Measurements from ENCODE around the gene GPR137B. TPM values are rescaled to one million over a fixed set of nuclear protein-coding genes. Genes with fewer than 3 reads are reported as not detected.

The GPR137B gene
- total and polyA plus RNA-seq, 10 donors: 5.2 to 54.8 (median 37.6) TPM

DNA sequence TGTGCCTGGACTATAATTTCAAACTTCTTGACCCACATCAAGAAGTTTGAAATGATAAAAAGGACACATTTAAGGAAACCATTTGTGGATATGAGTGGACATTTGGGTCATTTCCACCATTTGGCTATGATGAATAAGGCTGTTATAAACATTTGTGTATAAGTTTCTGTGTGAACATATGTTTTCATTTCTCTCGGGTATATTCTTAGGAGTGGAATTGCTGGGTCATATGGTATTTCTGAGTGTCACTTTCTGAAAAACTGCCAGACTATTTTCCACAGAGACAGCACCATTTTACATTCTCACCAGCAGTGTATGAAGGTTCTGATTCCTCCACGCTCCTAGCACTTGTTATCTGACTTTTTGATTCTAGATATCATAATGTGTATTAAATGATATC, 50.8 kb downstream of the GPR137B start:
- peaks cover 0 to 81% (median 50%) of the 10 kb centered on the region in 8 donors for H3K9me3 ChIP-seq
- H3K4me1 ChIP-seq: no peaks in the 10 kb centered on the region
- intact Hi-C loops (cut with DNase I; ENCODE audit: low total_unique reads): no loop called here
- WGBS, 5 donors: 89 to 98% (median 93%) methylated on average over 2 of the region's 2 CpGs
- H3K36me3 ChIP-seq: peaks cover 0 to 61% (median 8%) of the 10 kb centered on the region in 6 donors
- H3K4me3 ChIP-seq: no peak overlapping the region
- no peak for DNase-seq
- no peaks in the 10 kb centered on the region for H3K27me3 ChIP-seq (replicated peaks in 1 of 7)
- no peak overlapping the region for H3K27ac ChIP-seq
- TF ChIP-seq, protein P1, sequence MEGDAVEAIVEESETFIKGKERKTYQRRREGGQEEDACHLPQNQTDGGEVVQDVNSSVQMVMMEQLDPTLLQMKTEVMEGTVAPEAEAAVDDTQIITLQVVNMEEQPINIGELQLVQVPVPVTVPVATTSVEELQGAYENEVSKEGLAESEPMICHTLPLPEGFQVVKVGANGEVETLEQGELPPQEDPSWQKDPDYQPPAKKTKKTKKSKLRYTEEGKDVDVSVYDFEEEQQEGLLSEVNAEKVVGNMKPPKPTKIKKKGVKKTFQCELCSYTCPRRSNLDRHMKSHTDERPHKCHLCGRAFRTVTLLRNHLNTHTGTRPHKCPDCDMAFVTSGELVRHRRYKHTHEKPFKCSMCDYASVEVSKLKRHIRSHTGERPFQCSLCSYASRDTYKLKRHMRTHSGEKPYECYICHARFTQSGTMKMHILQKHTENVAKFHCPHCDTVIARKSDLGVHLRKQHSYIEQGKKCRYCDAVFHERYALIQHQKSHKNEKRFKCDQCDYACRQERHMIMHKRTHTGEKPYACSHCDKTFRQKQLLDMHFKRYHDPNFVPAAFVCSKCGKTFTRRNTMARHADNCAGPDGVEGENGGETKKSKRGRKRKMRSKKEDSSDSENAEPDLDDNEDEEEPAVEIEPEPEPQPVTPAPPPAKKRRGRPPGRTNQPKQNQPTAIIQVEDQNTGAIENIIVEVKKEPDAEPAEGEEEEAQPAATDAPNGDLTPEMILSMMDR (IDR thresholded peaks at IDR 0.05 in 8 of 11, conservative IDR thresholded peaks at IDR 0.05 in 3 of 11): no peak
- TF ChIP-seq POLR2AphosphoS5 (IDR thresholded peaks at IDR 0.05) (no peak), POLR2A (IDR thresholded peaks at IDR 0.05) (no peak)

DNA sequence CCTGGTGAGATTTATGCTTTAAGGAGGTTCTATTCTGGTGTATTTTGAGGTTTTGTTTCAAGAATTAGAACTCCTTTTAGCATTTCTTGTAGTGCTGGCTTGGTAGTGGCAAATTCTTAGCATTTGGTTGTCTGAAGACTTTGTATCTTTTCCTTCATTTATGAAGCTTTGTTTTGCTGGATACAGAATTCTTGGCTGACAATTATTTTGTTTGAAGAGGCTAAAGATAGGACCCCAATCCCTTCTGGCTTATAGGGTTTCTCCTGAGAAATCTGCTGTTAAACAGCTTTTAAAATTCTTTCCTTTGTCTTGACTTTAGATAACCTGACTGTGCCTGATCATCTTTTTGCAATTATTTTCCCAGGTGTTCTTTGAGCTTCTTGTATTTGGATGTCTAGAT, 58.6 kb downstream of the GPR137B start:
- Histone ChIP-seq H3K4me3 (no peak overlapping the region), H3K36me3 (peaks cover 0 to 70% (median 5%) of the 10 kb centered on the region in 6 donors), H3K9me3 (peaks cover 7 to 81% (median 76%) of the 10 kb centered on the region in 8 donors), H3K4me1 (no peaks in the 10 kb centered on the region), H3K27me3 (replicated peaks in 1 of 7) (no peaks in the 10 kb centered on the region), H3K27ac (no peak overlapping the region)
- no peak for DNase-seq
- intact Hi-C loops (cut with DNase I; ENCODE audit: low total_unique reads): no loop called here
- TF ChIP-seq POLR2A (IDR thresholded peaks at IDR 0.05) (no peak), POLR2AphosphoS5 (IDR thresholded peaks at IDR 0.05) (no peak)
- TF ChIP-seq, protein P1 (IDR thresholded peaks at IDR 0.05 in 8 of 11, conservative IDR thresholded peaks at IDR 0.05 in 3 of 11): no peak

DNA sequence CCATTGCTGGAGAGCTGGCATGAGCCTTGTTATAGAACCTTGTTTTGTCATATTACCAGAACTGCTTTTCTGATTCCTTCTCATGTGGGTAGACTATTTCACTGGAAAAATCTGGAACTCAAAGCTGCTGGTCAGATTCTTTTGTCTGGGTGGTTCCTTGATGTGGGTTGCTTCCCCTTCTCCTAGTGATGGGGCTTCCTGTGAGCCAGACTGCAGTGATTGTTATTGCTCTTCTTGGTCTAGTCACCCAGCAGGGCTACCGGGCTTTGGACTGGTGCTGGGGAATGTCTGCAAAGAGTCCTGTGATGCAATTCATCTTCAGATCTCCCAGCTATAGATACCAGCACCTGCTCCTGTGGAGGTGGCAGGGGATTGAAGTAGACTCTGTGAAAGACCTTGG, 59.4 kb downstream of the GPR137B start:
- 91 to 100% (median 94%) methylated on average over 1 of the region's 1 CpG for WGBS, 5 donors
- intact Hi-C loops (cut with DNase I; ENCODE audit: low total_unique reads): no loop called here
- Histone ChIP-seq H3K27ac (no peak overlapping the region), H3K27me3 (replicated peaks in 1 of 7) (no peaks in the 10 kb centered on the region), H3K36me3 (peaks cover 0 to 70% (median 5%) of the 10 kb centered on the region in 6 donors), H3K9me3 (peaks cover 7 to 73% (median 67%) of the 10 kb centered on the region in 8 donors), H3K4me3 (no peak overlapping the region), H3K4me1 (peaks cover 0 to 6% (median 0%) of the 10 kb centered on the region in 6 donors)
- no peak for DNase-seq
- TF ChIP-seq POLR2AphosphoS5 (IDR thresholded peaks at IDR 0.05) (no peak), POLR2A (IDR thresholded peaks at IDR 0.05) (no peak)
- TF ChIP-seq, protein P1 (IDR thresholded peaks at IDR 0.05 in 8 of 11, conservative IDR thresholded peaks at IDR 0.05 in 3 of 11): no peak

GRCh38 chr1:236204039-236204438, 61.7 kb downstream of the GPR137B start:
- intact Hi-C loops (cut with DNase I; ENCODE audit: low total_unique reads): no loop called here
- no peak for DNase-seq
- no peak for TF ChIP-seq POLR2A (IDR thresholded peaks at IDR 0.05)
- no peak for TF ChIP-seq POLR2AphosphoS5 (IDR thresholded peaks at IDR 0.05)
- TF ChIP-seq, protein P1 (IDR thresholded peaks at IDR 0.05 in 8 of 11, conservative IDR thresholded peaks at IDR 0.05 in 3 of 11): no peak
- WGBS, 5 donors: 95 to 100% (median 98%) methylated on average over 1 of the region's 1 CpG
- H3K9me3 ChIP-seq: peaks cover 7 to 50% (median 45%) of the 10 kb centered on the region in 8 donors
- H3K36me3 ChIP-seq: peaks cover 0 to 71% (median 3%) of the 10 kb centered on the region in 6 donors
- no peak overlapping the region for H3K27ac ChIP-seq
- peaks cover 0 to 9% (median 0%) of the 10 kb centered on the region in 6 donors for H3K4me1 ChIP-seq
- no peak overlapping the region for H3K4me3 ChIP-seq
- no peaks in the 10 kb centered on the region for H3K27me3 ChIP-seq (replicated peaks in 1 of 7)
